Superior temporal gyrus (tissue), 1 donor: Measurements from ENCODE around the gene CUL2.
"Not testable (repeated sequence)": the region's sequence is repeated elsewhere in the genome, so short reads cannot be mapped to it uniquely, and the experiment has no call there.

Source experiments
- DNase-seq: peaks from one replicate; pipeline ENCODE4 v3.0.0-alpha.2; 2016; ENCODE audit errors: extremely low spot score

The CUL2 gene

DNA sequence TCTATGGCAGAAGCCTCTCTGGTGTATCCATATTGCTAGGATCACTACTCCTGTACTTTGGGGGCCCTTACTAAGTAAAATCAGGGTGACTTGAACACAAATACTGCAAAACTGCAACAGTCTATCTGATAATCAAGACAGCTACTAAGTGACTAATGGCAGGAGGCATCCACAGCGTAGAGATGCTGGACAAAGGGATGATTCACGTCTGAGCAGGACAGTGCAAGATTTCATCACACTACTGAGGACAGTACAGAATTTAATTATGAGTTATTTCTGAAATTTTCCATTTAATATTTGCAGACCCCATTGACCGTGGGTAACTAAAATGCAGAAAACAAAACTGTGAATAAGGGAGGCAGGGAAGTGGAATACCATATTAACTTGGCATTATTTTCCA lies 10.4 kb downstream of the CUL2 start:
- DNase-seq = no peak

DNA sequence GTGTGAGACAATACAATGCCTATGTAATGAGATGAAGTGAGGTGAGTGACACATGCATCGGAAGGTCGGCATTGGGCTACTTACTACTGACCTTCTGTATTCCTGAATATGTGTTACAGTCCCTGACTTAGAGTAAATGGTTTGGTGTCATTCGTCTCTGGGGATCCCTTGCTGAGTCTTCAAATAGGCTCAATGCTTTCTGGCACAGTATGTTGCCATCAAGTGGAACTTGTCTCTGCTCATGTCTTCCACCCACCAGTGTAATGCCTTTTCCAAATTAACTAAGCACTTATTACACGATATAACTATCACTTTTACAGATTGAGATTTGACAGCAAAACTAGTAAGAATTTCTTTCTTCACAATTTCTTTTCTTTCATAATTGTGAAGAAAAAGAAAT lies 10.9 kb downstream of the CUL2 start:
- no peak for DNase-seq

DNA sequence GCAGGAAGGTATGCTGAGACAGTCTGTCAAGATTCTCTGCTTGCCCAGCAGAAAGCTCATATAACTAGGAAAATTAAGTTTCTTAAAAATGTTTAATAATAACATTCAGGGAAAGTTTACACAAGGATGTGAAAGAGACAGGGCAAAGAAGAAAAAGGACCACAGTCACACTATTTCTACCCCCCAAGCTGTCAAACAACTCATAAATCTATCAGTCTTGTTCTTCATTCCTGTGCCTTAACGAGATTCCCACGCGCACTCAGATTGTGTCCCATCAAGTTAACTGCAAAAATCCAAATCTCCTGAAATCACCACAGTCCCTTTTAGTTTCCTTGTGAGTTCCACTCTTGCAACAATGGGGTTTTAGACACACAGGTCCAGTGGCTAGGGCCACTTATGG lies 14.9 kb downstream of the CUL2 start:
- no peak for DNase-seq

DNA sequence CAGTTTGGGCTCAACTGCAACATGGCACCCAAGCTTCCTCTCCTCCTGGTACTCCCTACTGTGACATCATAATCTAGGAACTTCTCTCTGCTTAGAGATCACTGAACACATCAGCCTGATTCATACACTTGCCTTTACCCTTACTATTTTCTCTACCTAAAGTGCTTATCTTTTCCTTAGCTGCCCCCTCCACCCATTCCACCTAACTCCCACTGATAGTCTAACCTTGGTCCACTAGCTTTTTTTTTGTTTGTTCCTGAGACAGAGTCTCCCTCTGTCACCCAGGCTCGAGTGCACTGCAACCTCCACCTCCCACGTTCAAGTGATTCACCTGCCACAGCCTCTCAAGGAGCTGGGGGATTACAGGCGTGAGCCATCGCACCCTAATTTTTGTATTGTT lies 15.9 kb downstream of the CUL2 start:
- no peak for DNase-seq

DNA sequence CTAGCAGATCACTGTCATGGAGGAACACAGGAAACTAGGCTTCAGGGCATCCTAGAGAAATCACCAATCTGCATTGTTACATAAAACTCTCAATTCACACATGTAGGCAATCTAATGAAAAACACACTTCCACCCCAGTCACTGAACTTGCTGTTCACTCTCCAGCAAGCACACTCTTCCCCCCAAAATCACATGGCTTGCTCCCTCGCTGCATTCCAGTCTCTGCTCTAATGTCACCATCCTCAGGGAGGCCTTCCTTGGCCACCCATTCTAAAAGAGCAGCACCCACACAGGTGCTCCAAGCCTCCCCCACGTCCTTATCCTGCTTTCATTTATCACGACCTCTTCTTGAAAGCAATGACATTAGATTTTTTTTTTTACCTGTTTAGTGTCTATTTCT lies 19.6 kb downstream of the CUL2 start:
- DNase-seq = no peak

DNA sequence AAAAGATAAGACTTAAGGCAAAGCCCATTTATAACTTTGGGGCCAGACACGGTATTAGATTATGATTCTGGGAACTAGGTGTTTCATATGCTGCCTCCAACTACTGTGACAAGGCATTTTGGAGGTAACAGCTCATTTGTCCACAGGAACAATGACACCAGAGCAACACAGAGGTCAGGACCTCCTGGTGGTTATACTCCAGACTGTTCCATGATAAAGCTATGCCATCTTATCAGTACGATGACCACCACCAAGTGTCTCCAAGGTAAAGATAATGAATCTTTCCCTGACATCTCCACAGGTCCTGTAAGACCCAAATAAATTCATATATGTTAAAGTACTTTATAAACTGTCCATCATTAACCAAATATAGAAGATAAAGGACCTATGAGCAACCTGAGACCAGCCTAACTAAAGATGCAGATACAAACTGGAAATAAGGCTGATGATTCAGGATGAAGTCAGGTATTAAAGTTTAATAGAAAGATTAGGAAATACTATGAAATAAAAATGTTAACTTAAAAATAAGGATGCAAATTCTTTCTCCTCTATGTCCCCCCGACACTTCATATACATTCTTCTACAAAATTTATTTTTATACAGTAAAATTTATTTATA lies 26.2 kb downstream of the CUL2 start:
- no peak for DNase-seq

DNA sequence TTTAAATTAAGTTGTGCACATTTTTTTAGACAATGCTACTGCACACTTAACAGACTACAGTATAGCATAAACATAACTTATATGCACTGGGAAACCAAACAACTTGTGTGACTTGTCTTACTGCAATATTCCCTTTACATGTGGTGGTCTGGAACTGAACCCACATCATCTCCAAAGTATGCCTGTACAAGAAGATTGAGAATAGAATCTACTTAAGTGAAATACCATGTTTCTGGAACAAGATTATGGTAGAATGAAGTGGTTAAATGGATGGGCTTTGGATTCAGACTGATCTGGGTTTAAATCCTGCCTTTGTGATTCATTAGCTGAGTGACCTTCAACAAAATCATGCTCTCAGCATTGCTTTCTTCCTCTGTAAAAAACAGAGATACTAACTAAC lies 30.7 kb downstream of the CUL2 start:
- no peak for DNase-seq

DNA sequence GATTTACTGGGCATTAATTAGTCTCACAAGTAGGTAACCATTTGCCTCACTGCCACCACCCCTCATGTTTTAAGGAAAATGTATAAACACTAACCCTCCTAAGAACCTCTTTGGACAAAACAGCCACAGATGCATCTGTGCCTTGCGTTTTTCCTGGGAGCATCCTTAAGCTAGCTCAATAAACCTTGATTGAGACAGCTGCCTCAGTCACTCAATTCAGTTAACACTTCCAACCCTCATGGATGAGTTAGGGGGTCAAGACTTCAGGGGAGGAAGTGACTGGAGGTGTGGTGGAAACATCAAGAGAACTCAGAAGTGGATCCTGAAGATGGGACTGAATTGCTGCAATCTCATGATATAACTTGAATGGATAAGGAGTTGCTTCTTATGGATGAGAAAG lies 31.5 kb downstream of the CUL2 start:
- DNase-seq = no peak

DNA sequence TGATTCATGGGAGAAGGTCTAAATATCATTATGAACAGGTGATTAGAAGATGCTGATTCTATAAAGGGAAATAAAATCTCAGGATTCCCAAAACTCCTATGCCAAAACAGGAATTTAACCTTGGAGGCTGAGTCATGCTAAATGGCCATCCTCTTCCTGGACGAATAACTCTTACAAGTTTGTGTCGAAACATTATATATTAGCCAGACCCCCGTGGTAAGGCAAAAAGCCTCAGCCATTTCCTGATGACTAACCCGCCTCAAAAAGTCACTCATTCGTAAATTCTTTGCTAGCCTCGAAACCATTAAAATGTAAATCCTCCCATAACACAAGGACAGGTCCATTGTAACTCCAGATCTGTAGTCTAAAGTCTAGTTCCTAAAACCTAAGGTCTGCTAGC lies 32.0 kb downstream of the CUL2 start:
- no peak for DNase-seq

DNA sequence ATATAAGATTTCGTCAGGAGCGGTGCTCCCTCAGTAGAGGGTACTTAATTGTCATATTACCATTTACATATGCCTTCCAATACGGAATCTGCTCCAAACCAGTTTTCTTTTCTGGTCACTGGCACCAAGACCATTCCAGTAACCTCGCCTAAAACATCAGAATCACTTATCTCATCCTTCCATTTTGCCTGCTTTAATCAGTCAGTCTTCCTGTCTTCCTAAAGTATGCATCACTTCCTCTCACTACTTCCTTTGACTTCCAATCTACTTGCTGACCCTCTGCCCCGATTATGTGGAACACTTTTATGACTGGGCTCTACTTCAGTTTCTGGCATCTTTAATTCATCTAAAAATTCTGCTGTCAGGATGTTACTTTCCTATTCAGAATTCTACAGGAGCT lies 33.5 kb downstream of the CUL2 start:
- DNase-seq = no peak

DNA sequence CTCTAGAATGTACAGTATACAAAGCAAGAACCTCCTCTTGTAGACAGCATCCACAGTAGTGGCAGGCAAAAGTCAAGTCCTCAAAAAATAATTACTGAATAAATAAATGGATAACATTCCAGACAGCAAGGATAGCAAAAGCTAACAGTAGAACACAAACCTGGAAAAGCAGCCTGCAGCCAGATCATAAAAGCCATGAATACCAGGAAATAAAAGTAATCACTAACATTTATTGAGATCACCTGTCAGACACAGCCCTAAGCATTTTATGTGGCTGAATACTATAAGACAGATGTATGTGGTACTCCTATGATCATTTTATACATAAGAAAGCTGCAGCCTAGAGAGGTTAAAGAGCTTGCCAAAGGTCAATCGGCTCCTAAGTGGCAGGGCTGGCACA lies 34.0 kb downstream of the CUL2 start:
- no peak for DNase-seq

DNA sequence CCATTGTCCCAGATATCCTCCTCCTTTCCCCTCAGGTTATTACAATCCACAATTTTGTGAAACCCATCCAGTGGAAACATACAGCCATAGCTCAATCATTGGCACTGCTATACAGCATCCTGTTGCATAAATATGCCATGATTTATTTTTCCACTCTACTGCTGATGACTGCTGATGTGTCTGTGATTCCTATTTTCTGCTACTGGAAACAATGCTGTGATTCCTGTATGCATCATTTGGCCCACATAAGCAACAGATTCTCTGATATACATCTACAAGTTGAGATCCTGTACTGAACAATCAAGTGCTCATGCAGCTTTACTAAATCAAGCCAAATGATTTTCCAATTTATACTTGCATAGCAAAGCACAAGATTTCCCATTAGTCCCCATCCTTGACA lies 39.6 kb downstream of the CUL2 start:
- DNase-seq = no peak

DNA sequence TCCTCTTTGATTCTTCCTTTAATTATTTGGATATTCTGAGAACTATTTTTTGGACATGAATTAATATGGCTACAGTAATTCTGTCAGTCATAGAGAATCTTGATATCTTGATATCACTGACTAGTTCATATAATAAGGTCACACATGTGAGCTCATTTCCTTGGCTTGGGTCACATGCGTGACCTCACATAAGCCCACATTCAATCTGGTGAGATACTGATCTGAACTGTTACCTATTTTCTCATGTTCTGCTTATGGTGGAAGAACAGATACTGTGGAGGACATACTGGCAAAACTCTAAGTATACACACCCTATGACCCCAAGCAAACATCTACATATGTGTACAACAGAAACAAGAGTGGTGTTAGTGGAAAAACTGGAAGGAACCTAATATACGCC lies 44.1 kb downstream of the CUL2 start:
- DNase-seq = no peak

DNA sequence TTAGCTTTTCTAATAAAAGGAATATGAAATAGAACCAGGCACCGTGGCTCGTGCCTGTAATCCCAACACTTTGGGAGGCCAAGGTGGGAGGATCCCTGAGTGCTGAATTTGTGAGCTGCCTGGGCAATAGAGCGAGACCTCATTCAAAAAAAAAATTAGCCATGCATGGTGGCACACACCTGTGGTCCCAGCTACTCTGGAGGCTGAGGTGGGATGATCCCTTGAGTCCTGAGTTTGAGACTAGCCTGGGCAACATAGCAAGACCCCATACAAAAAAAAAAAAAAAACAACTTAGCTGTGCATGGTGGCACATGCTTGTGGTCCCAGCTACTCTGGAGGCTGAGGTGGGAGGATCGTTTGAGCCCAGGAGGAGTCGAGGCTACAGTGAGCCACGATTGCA lies 44.9 kb downstream of the CUL2 start:
- not testable (repeated sequence) for DNase-seq

DNA sequence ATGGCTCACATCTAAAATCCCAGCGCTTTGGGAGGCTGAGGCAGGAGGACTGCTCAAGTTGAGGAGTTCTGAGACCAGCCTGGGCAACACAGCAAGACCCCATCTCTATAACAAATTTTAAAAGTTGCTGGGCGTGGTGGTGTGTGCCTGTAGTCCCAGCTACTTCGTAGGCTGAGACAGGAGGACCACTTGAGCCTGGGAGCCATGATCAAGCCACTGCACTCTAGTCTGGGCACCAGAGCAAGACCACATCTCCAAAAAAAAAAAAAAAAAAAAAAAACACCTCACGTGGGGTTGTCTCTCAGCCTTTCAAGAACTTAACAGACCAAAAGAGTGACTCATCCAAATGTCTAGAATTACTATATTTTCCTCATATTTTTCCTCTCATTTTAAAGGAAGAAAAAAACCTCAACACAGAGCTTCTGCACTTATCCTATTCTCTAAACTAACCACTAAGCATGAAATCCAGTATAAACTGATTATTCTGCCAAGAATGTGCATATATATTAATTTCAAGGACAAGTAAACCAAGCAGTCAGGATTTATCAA lies 46.3 kb downstream of the CUL2 start:
- no peak for DNase-seq

DNA sequence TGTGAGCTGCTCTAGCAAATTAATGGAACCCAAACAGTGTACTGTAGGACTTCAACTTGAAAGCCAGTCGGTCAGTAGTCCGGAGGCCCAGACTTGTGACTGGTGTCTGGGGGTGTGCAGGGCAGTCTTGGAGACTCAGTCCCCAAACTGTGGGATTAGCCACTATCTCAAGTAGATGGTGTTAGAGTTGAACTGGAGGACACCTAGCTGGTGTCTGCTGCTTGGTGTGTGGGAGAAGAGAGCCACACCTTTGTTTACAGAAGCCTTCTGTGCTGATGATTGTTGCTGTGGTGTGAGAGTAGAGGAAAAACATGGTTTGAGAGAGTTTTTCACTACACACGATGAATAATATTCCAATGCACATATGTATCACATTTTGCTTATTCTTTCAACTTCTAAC lies 47.4 kb downstream of the CUL2 start:
- no peak for DNase-seq

DNA sequence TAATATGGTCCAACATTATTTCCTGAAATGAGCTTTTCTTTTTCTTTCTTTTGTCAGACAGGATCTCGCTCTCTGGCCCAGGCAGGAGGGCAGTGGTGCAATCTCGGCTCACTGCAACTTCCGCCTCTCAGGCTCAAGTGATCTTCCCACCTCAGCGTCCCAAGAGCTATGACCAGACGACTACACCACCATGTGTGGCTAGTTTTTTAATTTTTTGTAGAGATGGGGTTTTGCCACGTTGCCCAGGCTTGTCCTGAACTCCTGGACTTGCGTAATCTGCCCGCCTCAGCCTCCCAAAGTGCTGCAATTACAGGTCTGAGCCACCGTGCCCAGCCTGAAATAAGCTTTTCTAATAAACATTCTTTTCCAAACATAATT lies 48.6 kb downstream of the CUL2 start:
- no peak for DNase-seq

DNA sequence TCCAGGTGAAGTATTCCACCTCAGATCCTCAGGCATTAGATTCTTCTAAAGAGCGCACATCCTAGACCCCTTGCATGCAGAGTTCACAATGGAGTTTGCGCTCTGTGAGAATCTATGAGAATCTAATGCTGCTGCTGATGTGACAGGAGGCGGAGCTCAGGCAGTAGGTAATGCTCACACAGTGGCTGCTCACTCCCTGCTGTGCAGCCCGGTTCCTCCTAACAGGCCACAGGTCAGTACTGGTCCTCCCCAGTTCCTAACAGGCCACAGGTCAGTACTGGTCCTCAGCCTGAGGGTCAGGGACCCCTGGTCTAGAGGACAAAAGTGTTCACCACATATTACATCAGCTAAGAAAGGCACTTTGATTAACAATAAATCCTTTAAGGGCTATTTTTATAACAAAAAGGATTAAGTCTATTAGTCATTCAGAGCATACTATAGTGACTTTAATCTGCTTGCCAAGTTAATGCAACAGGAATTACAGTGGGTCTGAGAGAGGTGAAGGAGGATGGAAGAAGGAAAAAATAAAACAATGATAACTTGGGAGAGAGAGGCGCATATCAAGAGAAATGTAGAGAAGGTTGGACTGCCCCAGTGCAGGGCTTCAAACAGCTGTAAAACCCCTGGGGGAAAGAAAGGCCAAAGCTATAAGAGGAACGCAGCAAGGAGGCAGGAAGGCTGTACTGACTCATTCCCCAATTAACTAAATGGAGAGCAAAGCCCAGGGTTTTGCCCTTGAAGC lies 49.2 kb downstream of the CUL2 start:
- DNase-seq = no peak

DNA sequence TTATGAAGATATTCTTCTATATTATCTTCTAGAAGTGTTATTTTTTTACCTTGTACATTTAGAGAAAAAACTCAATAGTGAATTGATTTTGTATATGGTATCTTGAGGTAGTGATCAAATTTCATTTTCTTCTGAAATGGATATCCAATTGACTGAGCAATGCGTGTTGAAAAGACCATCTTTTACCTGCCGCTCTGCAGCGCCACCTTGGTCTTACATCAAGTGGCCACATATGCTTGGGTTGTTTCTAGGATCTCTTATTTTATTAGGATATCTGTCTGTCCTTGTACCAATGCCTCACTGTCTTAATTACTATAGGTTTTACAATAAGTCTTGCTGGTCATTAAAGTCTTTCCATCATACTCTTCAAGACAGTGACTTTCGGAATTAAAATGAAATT lies 53.0 kb downstream of the CUL2 start:
- no peak for DNase-seq

DNA sequence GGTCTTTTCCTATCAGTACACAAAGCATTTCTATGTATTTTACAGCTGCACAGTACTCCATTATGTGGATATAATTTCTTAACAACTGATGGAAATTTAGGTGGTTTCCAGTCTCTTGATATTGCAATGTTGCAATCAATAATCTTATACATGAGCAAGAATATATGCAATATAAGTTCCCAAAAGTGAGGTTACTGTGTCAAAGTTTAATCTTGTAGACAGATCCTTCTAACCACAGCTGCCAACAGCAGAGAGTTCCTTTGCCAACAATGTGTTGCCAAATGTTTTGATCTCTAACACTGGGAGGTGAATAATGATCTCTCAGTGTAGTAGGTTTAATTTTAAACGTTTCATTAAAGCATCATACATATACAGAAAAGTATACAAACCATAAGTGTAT lies 54.5 kb downstream of the CUL2 start:
- no peak for DNase-seq

DNA sequence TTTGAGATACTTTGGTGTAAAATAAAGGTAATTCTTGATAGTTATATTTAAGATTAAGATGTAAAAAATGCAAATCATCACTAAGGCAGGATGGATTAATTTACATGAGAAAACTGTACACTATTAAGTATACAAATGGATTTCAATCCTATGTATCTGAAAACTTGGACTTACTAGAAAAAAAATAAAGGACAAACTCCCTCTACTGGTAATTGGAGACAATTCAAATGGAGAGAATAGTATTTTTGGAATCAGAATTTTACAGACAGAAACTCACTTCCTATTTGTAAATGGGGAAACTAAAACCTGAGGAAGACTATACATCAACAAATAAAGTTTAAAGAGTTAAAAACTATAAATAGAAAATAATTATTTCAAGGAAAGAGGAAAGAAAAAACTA lies 62.6 kb downstream of the CUL2 start:
- DNase-seq = peak; percentile 52

DNA sequence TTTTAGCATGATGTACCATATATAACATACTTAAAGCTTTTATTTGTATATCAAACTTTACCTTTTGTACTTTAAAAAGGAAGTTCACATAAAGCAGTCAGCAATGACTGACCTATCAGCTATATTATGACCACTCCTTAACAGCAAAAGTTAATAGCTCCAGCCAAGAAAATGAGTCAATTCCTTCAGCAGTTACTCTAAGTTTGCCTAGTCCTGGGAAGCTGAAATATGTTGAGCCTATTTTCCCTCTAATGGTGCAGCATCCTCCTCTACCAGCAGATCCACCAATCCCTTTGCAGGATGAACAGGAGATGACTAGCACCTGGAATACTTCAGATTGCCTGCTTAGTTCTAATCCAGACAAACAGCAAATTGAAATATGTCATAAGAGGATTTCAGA lies 64.2 kb downstream of the CUL2 start:
- no peak for DNase-seq

DNA sequence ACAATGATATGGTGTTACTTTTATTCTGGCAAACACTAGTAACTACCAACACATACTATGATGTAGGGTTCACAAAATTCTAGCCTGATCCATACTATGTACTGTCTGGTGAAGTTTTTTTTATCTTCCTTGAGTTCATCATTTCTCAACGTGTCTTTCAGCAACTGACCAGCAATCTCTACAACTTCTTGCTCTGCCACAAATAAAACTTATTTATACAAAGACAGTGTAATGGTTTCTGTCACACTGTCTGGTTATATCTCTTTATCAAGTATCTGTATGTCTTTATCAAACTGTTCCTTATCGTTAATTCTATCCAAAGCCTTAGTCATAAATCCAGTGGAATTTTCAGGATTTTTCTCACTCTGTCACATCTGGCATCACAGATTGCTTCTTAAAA lies 69.7 kb downstream of the CUL2 start:
- no peak for DNase-seq
